HG03571 (cell line): ENCODE measurements around the gene ANKRD22.

Experiments
- ATAC-seq: cut with Tn5 transposase; IDR thresholded peaks from one replicate; pipeline ENCODE4 v1.9.1; 2021; ENCODE audit not compliant: unreplicated experiment

The ANKRD22 gene

GRCh38 chr10:88879534-88880281 lies 28.1 kb upstream of the ANKRD22 start, which contains the start of gene STAMBPL1:
Gene STAMBPL1 (plus strand): TSS chr10:88880245. CDS start chr10:88901709, 21,464 bp downstream.
- peak; percentile 50 for ATAC-seq

DNA sequence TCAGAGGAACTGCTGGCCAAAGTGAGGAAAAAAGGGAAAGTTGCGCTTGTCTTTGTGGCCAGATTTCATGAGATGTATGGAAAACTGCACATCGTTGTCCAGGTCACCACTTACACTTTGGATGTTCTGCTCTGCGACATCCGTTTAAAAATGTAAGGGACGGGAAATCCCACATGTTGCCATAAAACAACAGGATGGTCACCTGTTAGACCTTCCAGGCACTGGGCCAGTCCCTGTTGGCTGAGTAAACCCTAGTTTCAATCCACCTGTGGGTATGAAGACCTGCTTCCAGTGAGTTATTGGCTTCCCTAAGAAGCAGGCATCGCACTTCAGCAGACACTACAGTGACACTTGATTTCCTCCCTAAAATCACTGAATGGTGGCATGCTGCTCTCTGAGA lies 25.7 kb upstream of the ANKRD22 start:
- ATAC-seq = no peak

DNA sequence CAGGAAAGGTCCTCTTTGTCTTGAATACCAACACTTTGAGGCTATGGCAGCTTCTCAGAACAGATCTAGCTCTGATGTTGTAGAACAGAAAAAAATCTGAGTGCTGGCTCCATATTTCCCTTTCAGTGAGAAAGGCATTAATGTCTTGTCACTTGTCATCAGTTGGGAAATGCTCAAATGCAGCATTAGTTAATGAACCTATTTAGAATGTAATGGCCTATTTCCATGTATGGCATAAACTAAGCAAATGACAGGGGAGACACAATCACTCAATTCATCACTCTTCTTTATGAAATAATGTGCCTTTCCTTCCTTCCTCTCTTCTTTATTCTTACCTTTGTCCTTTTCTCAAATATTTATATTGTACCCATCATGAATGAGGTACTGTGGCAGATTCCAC lies 23.4 kb upstream of the ANKRD22 start:
- no peak for ATAC-seq

DNA sequence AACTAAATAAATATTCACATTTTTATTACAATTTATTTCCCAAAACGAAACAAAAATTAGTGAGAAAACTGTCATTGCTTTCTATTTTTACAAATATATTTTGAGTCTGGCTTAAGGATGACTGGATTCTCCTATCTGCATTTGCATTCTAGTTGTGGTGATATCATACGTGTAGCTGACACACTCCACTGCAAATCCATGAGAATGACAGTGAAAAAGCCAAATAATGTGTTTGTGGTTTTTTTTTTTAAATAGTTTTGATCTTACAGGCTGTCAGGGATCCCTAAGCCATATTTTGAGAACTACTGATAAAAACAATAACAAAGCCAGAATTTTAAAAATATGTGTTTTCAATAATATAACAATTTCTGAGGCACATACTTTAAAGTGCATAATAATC lies 22.6 kb upstream of the ANKRD22 start:
- ATAC-seq = no peak

- no peak for ATAC-seq
Measured at GRCh38 chr10:88873757-88874156, 22.1 kb upstream of the ANKRD22 start.

- ATAC-seq = no peak
Measured at GRCh38 chr10:88870089-88870488, 18.4 kb upstream of the ANKRD22 start.

- no peak for ATAC-seq
Measured at GRCh38 chr10:88866454-88866853, 14.8 kb upstream of the ANKRD22 start.

DNA sequence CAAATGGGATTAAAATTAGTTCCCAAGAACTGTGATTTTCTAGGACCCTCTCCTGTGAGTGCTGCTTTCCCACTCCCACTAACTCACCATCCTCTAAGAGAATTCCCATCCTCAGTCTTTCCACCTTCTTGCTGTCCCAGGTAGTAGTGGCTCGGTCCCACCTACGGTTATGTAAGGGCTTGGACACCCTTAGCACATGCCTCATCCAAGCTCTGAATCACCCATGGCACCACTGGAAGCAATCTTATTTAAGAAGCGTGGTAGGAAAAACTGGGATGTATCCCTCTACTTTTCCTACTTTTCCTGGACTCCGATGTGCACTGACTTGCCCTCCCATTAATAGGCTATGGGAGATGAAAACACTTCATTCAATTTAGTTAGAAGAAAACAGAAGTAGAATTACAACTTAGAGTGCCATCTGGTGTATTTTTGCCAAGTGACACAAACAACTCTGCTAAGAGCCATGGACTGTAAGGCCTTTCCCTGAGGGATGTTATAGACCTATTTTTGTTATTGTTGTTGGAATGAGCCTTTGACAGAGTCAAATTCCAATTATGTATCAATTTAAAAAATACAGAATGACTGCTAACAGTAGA lies 13.7 kb upstream of the ANKRD22 start:
- no peak for ATAC-seq

- no peak for ATAC-seq
Measured at GRCh38 chr10:88861036-88861435, 9.4 kb upstream of the ANKRD22 start.

GRCh38 chr10:88858491-88858890 lies 6.8 kb upstream of the ANKRD22 start:
- no peak for ATAC-seq

- no peak for ATAC-seq
Measured at GRCh38 chr10:88857831-88858230, 6.2 kb upstream of the ANKRD22 start.

DNA sequence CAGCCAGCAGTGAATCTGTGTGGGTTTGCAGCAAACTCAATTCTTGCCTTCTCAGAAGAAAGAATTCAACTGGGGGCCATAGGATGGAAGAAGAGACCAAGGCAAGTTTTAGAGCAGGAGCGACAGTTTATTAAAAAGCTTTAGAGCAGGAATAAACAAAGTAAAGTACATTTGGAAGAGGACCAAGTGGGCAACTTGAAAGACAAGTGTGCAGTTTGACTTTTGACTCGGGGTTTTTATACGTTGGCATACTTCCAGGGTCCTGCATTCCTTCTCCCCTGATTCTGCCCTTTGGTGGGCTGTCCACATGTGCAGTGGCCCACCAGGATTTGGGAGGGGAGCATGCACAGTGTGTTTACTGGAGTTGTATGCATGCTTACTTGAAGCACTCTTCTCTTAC lies 3.0 kb upstream of the ANKRD22 start:
- ATAC-seq = no peak

- ATAC-seq = no peak
Measured at GRCh38 chr10:88853155-88853881, 1.7 kb upstream of the ANKRD22 start.

GRCh38 chr10:88852327-88852726 lies 683 bp upstream of the ANKRD22 start:
- no peak for ATAC-seq

DNA sequence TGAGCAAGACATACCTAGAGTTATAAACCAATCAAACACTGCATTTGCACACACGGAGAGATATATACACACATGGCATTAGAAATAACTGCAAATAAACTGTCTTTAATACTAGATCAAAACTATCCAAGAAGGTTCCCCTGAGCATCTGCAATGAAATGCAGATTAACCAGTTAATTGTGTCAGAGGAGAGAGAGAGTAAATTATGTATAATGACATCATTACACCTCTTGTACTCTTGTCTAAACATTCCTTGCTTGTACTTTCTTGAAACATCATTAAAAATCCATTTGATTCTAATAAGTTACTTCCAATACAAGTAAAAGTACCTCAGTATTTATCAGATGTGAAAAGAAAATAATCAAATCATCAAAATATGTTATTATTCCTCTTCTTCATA lies 932 bp downstream of the ANKRD22 start:
- ATAC-seq = no peak

- ATAC-seq = no peak
Measured at GRCh38 chr10:88849234-88849633, 2.4 kb downstream of the ANKRD22 start.

DNA sequence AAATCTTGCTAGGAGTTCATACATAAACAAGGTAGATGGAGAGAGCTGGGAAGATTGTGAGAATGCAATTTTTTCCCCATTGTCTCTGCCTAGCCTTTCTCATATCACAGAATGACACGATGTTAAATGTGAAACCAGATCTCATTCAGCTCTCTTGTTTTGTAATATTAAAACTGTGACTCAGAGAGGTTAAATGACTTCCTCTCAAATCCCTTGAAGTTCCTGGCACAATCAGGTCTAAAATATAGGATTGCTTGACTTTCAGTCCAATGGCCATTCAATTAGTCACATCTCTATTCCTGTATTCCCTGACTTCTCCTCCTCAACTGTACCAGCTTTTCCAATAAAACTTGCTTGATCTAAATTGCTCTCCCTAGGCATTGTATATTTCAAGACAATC lies 3.1 kb downstream of the ANKRD22 start:
- no peak for ATAC-seq

DNA sequence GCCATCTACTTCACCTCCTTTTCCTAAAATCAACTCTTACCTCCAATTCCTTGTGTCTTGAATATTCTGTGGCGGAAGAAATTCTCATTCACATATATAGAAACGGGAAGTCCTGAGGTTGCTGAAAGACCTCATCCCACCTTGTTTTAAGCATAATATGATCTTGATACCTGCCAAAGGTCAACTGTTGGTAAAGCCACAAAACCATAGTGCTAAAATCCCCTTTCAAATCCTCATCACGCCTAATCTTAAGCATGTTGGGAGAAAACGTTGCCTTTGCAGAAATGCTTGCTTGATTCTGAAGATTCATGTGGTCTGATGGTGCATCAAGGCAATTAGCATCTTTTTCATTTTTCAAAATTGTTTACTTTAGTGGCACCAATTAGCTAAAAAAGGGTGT lies 8.5 kb downstream of the ANKRD22 start:
- ATAC-seq = no peak

- no peak for ATAC-seq
Measured at GRCh38 chr10:88841316-88842111, 10.1 kb downstream of the ANKRD22 start.

DNA sequence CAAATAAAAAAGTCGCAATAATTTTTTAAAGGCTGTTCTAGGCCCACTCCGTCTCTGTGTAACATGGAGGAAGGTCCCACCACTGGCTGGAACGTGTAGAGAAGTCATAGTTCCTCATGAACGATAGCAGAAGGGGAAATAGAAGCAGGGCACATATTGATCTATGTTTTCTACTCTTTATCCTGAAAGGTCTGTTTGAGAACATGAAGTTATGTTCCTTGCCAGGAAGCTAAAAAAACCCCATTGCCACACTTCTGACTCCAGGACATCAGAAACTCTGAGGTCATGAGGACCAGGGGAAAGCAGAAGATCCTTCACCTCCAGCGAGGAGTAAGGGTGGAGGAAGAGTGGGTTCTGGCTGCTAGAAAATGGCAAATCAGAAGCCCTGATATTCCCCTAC lies 10.8 kb downstream of the ANKRD22 start:
- no peak for ATAC-seq

DNA sequence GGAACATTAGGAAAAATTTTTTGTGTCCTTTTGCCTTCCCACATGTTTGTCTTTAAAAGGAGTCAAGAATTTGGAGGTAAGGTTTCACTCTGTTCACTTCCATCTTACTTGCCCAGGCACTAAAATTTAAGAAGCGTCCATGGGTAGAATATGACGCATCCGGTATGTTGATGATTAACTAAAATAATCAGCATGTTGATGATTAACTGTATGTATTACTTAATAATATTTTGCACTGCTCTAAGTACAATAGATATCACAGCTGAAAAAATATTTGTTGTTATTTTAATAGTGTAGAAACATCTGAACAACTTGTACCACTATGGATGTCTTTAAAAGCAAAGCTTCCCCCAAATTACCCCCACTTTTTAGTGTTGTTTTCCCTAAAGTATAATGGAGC lies 11.5 kb downstream of the ANKRD22 start:
- no peak for ATAC-seq
